ENCODE measurements around the gene NCBP1.

The NCBP1 gene

GRCh38 chr9:97651646-97652045, 18.0 kb downstream of the NCBP1 start:
- no peak overlapping the region for H3K4me3 ChIP-seq (ENCODE audit: low read depth in 1 of 2, low read length in 2 of 2)
- H3K27me3 ChIP-seq (ENCODE audit: low read depth, low read length): no peaks in the 10 kb centered on the region
- no peak overlapping the region for H3K27ac ChIP-seq (ENCODE audit: low read length)
- no peaks in the 10 kb centered on the region for H3K9me3 ChIP-seq (ENCODE audit: control insufficient read depth in 1 of 2, low read length in 2 of 2)
- no peaks in the 10 kb centered on the region for H3K4me1 ChIP-seq (ENCODE audit: control insufficient read depth in 1 of 2, insufficient read depth in 2 of 2, low read length in 2 of 2)
- peaks cover 54 to 58% of the 10 kb centered on the region in 2 donors for H3K36me3 ChIP-seq (ENCODE audit: control insufficient read depth in 1 of 2, insufficient read depth in 2 of 2, low read length in 2 of 2)

GRCh38 chr9:97658707-97659106, 25.1 kb downstream of the NCBP1 start:
- Histone ChIP-seq H3K4me3 (ENCODE audit: low read depth in 1 of 2, low read length in 2 of 2) (no peak overlapping the region), H3K4me1 (ENCODE audit: control insufficient read depth in 1 of 2, insufficient read depth in 2 of 2, low read length in 2 of 2) (no peaks in the 10 kb centered on the region), H3K36me3 (ENCODE audit: control insufficient read depth in 1 of 2, insufficient read depth in 2 of 2, low read length in 2 of 2) (peaks cover 70 to 74% of the 10 kb centered on the region in 2 donors), H3K27me3 (ENCODE audit: low read depth, low read length) (no peaks in the 10 kb centered on the region), H3K9me3 (ENCODE audit: control insufficient read depth in 1 of 2, low read length in 2 of 2) (no peaks in the 10 kb centered on the region), H3K27ac (ENCODE audit: low read length) (no peak overlapping the region)

GRCh38 chr9:97659771-97660170, 26.1 kb downstream of the NCBP1 start:
- Histone ChIP-seq H3K4me3 (ENCODE audit: low read depth in 1 of 2, low read length in 2 of 2) (no peak overlapping the region), H3K4me1 (ENCODE audit: control insufficient read depth in 1 of 2, insufficient read depth in 2 of 2, low read length in 2 of 2) (no peaks in the 10 kb centered on the region), H3K27me3 (ENCODE audit: low read depth, low read length) (no peaks in the 10 kb centered on the region), H3K36me3 (ENCODE audit: control insufficient read depth in 1 of 2, insufficient read depth in 2 of 2, low read length in 2 of 2) (peaks cover 67 to 74% of the 10 kb centered on the region in 2 donors), H3K27ac (ENCODE audit: low read length) (no peak overlapping the region), H3K9me3 (ENCODE audit: control insufficient read depth in 1 of 2, low read length in 2 of 2) (no peaks in the 10 kb centered on the region)

DNA sequence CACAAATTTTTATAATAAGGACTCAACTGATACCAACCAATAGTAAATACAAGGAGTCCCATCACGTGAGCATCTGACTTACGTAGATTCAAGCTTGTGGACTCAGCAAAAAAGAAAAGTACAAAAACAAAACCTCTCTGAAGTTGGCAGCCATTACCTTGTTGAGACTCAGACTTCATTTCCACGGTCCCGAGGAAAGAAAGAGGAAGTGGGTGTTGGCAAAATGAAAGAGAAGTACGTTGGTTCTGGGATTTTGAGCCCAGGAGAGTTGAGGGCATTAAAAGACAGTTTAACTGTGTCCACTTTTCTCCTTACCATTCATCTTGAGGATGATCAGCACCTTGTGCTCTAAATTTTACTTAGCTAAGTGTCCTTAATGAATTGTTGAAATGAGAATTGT, 26.7 kb downstream of the NCBP1 start:
- Histone ChIP-seq H3K36me3 (ENCODE audit: control insufficient read depth in 1 of 2, insufficient read depth in 2 of 2, low read length in 2 of 2) (peaks cover 67 to 75% of the 10 kb centered on the region in 2 donors), H3K4me3 (ENCODE audit: low read depth in 1 of 2, low read length in 2 of 2) (no peak overlapping the region), H3K27me3 (ENCODE audit: low read depth, low read length) (no peaks in the 10 kb centered on the region), H3K27ac (ENCODE audit: low read length) (no peak overlapping the region), H3K9me3 (ENCODE audit: control insufficient read depth in 1 of 2, low read length in 2 of 2) (no peaks in the 10 kb centered on the region), H3K4me1 (ENCODE audit: control insufficient read depth in 1 of 2, insufficient read depth in 2 of 2, low read length in 2 of 2) (no peaks in the 10 kb centered on the region)

GRCh38 chr9:97660847-97661246, 27.2 kb downstream of the NCBP1 start:
- H3K9me3 ChIP-seq (ENCODE audit: control insufficient read depth in 1 of 2, low read length in 2 of 2): no peaks in the 10 kb centered on the region
- peaks cover 64 to 72% of the 10 kb centered on the region in 2 donors for H3K36me3 ChIP-seq (ENCODE audit: control insufficient read depth in 1 of 2, insufficient read depth in 2 of 2, low read length in 2 of 2)
- no peak overlapping the region for H3K4me3 ChIP-seq (ENCODE audit: low read depth in 1 of 2, low read length in 2 of 2)
- no peaks in the 10 kb centered on the region for H3K27me3 ChIP-seq (ENCODE audit: low read depth, low read length)
- no peak overlapping the region for H3K27ac ChIP-seq (ENCODE audit: low read length)
- H3K4me1 ChIP-seq (ENCODE audit: control insufficient read depth in 1 of 2, insufficient read depth in 2 of 2, low read length in 2 of 2): no peaks in the 10 kb centered on the region

DNA sequence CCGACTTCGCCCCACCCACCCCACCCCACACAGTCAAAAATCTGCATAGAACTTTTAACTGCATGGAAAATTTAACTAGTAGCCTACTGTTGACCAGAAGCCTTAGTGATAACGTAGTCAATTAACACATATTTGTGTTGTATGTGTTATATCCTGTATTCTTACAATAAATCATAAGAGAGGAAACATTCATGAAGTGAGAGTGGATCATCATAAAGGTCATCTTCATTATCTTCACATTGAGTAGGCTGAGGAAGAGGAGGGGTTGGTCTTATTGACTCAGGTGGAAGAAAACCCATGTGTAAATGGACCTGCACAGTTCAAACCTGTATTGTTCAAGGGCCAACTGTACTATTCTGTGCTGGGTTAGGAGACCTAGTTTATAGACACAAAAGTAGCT, 32.1 kb downstream of the NCBP1 start:
- peaks cover 73 to 76% of the 10 kb centered on the region in 2 donors for H3K36me3 ChIP-seq (ENCODE audit: control insufficient read depth in 1 of 2, insufficient read depth in 2 of 2, low read length in 2 of 2)
- no peaks in the 10 kb centered on the region for H3K4me1 ChIP-seq (ENCODE audit: control insufficient read depth in 1 of 2, insufficient read depth in 2 of 2, low read length in 2 of 2)
- no peaks in the 10 kb centered on the region for H3K27me3 ChIP-seq (ENCODE audit: low read depth, low read length)
- H3K27ac ChIP-seq (ENCODE audit: low read length): no peak overlapping the region
- no peaks in the 10 kb centered on the region for H3K9me3 ChIP-seq (ENCODE audit: control insufficient read depth in 1 of 2, low read length in 2 of 2)
- no peak overlapping the region for H3K4me3 ChIP-seq (ENCODE audit: low read depth in 1 of 2, low read length in 2 of 2)

GRCh38 chr9:97666907-97667686, 33.5 kb downstream of the NCBP1 start:
- Histone ChIP-seq H3K4me1 (ENCODE audit: control insufficient read depth in 1 of 2, insufficient read depth in 2 of 2, low read length in 2 of 2) (no peaks in the 10 kb centered on the region), H3K27me3 (ENCODE audit: low read depth, low read length) (no peaks in the 10 kb centered on the region), H3K36me3 (ENCODE audit: control insufficient read depth in 1 of 2, insufficient read depth in 2 of 2, low read length in 2 of 2) (peaks cover 82% of the 10 kb centered on the region in 2 donors), H3K27ac (ENCODE audit: low read length) (no peak overlapping the region), H3K4me3 (ENCODE audit: low read depth in 1 of 2, low read length in 2 of 2) (no peak overlapping the region), H3K9me3 (ENCODE audit: control insufficient read depth in 1 of 2, low read length in 2 of 2) (no peaks in the 10 kb centered on the region)

GRCh38 chr9:97668485-97668884, 34.9 kb downstream of the NCBP1 start:
- H3K9me3 ChIP-seq (ENCODE audit: control insufficient read depth in 1 of 2, low read length in 2 of 2): no peaks in the 10 kb centered on the region
- no peak overlapping the region for H3K27ac ChIP-seq (ENCODE audit: low read length)
- no peaks in the 10 kb centered on the region for H3K27me3 ChIP-seq (ENCODE audit: low read depth, low read length)
- H3K4me1 ChIP-seq (ENCODE audit: control insufficient read depth in 1 of 2, insufficient read depth in 2 of 2, low read length in 2 of 2): no peaks in the 10 kb centered on the region
- peaks cover 82 to 83% of the 10 kb centered on the region in 2 donors for H3K36me3 ChIP-seq (ENCODE audit: control insufficient read depth in 1 of 2, insufficient read depth in 2 of 2, low read length in 2 of 2)
- H3K4me3 ChIP-seq (ENCODE audit: low read depth in 1 of 2, low read length in 2 of 2): no peak overlapping the region

- Histone ChIP-seq H3K27me3 (ENCODE audit: low read depth, low read length) (no peaks in the 10 kb centered on the region), H3K9me3 (ENCODE audit: control insufficient read depth in 1 of 2, low read length in 2 of 2) (no peaks in the 10 kb centered on the region), H3K4me1 (ENCODE audit: control insufficient read depth in 1 of 2, insufficient read depth in 2 of 2, low read length in 2 of 2) (no peaks in the 10 kb centered on the region), H3K4me3 (ENCODE audit: low read depth in 1 of 2, low read length in 2 of 2) (no peak overlapping the region), H3K27ac (ENCODE audit: low read length) (no peak overlapping the region), H3K36me3 (ENCODE audit: control insufficient read depth in 1 of 2, insufficient read depth in 2 of 2, low read length in 2 of 2) (peaks cover 83 to 87% of the 10 kb centered on the region in 2 donors)
Measured at GRCh38 chr9:97670586-97670985, 37.0 kb downstream of the NCBP1 start.

- no peak overlapping the region for H3K27ac ChIP-seq (ENCODE audit: low read length)
- no peaks in the 10 kb centered on the region for H3K27me3 ChIP-seq (ENCODE audit: low read depth, low read length)
- H3K36me3 ChIP-seq (ENCODE audit: control insufficient read depth in 1 of 2, insufficient read depth in 2 of 2, low read length in 2 of 2): peaks cover 73 to 77% of the 10 kb centered on the region in 2 donors
Measured at GRCh38 chr9:97672403-97672802, 38.8 kb downstream of the NCBP1 start.

GRCh38 chr9:97673922-97674321, 40.3 kb downstream of the NCBP1 start:
- H3K27me3 ChIP-seq (ENCODE audit: low read depth, low read length): no peaks in the 10 kb centered on the region
- no peak overlapping the region for H3K4me3 ChIP-seq (ENCODE audit: low read depth in 1 of 2, low read length in 2 of 2)
- H3K4me1 ChIP-seq (ENCODE audit: control insufficient read depth in 1 of 2, insufficient read depth in 2 of 2, low read length in 2 of 2): no peaks in the 10 kb centered on the region
- H3K9me3 ChIP-seq (ENCODE audit: control insufficient read depth in 1 of 2, low read length in 2 of 2): no peaks in the 10 kb centered on the region
- peaks cover 67 to 68% of the 10 kb centered on the region in 2 donors for H3K36me3 ChIP-seq (ENCODE audit: control insufficient read depth in 1 of 2, insufficient read depth in 2 of 2, low read length in 2 of 2)
- no peak overlapping the region for H3K27ac ChIP-seq (ENCODE audit: low read length)

More at GRCh38 chr9:97672403-97672802, 38.8 kb downstream of the NCBP1 start:
- Histone ChIP-seq H3K4me1 (ENCODE audit: control insufficient read depth in 1 of 2, insufficient read depth in 2 of 2, low read length in 2 of 2) (no peaks in the 10 kb centered on the region), H3K9me3 (ENCODE audit: control insufficient read depth in 1 of 2, low read length in 2 of 2) (no peaks in the 10 kb centered on the region), H3K4me3 (ENCODE audit: low read depth in 1 of 2, low read length in 2 of 2) (no peak overlapping the region)

GRCh38 chr9:97675655-97676054, 42.0 kb downstream of the NCBP1 start:
- no peaks in the 10 kb centered on the region for H3K9me3 ChIP-seq (ENCODE audit: control insufficient read depth in 1 of 2, low read length in 2 of 2)
- no peak overlapping the region for H3K27ac ChIP-seq (ENCODE audit: low read length)
- H3K27me3 ChIP-seq (ENCODE audit: low read depth, low read length): no peaks in the 10 kb centered on the region
- no peak overlapping the region for H3K4me3 ChIP-seq (ENCODE audit: low read depth in 1 of 2, low read length in 2 of 2)
- no peaks in the 10 kb centered on the region for H3K4me1 ChIP-seq (ENCODE audit: control insufficient read depth in 1 of 2, insufficient read depth in 2 of 2, low read length in 2 of 2)
- H3K36me3 ChIP-seq (ENCODE audit: control insufficient read depth in 1 of 2, insufficient read depth in 2 of 2, low read length in 2 of 2): peaks cover 65 to 66% of the 10 kb centered on the region in 2 donors

Data from muscle layer of duodenum (tissue), 2 donors.